Vagina (tissue), 2 donors: ENCODE results near the gene DOCK8.

Experiments
- CTCF ChIP-seq, 3 experiments: fragments of 450-650 bp in 2 of 3; fragments of 200-600 bp in 1 of 3; sonication (generic) in 1 of 3; IDR thresholded peaks; one replicate each; pipeline ENCODE4 v1.5.1; 2017 to 2019; ENCODE audit warnings: antibody characterized with exemption in 3 of 3, mild to moderate bottlenecking in 2 of 3, moderate library complexity in 2 of 3
- POLR2A ChIP-seq, 2 donors: fragments of 450-650 bp; IDR thresholded peaks; one replicate each; pipeline ENCODE4 v1.6.1; 2017; ENCODE audit warnings: antibody characterized with exemption in 2 of 2, mild to moderate bottlenecking in 2 of 2, moderate library complexity in 2 of 2

- TF ChIP-seq POLR2A (IDR thresholded peaks at IDR 0.05) (no peak), CTCF (IDR thresholded peaks at IDR 0.05) (no peak)
These were observed 35.4 kb downstream of the DOCK8 start for GRCh38 chr9:250039-250438.
